Stimulated activated CD4-positive, alpha-beta T cell treated with anti-CD3 and anti-CD28 coated beads, Interleukin-12 subunit alpha, Interleukin-12 subunit beta, amount 100 ng/mL, for 4 hours (primary cell): ENCODE measurements around the gene RTP1.
"Not testable (repeated sequence)": the region's sequence is repeated elsewhere in the genome, so short reads cannot be mapped to it uniquely, and the experiment has no call there.

Experiments used
- DNase-seq: peaks from one replicate; pipeline ENCODE4 v3.0.0-alpha.2; 2020

The RTP1 gene

DNA sequence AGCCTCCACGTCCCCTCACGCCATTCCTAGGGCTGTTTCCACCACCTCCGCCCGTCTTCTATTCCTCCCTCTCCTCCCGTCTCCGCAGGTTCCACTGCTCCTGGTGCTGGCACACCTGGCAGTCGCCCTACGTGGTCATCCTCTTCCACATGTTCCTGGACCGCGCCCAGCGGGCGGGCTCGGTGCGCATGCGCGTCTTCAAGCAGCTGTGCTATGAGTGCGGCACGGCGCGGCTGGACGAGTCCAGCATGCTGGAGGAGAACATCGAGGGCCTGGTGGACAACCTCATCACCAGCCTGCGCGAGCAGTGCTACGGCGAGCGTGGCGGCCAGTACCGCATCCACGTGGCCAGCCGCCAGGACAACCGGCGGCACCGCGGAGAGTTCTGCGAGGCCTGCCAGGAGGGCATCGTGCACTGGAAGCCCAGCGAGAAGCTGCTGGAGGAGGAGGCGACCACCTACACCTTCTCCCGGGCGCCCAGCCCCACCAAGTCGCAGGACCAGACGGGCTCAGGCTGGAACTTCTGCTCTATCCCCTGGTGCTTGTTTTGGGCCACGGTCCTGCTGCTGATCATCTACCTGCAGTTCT, 2.3 kb downstream of the RTP1 start:
- DNase-seq = not testable (repeated sequence)

DNA sequence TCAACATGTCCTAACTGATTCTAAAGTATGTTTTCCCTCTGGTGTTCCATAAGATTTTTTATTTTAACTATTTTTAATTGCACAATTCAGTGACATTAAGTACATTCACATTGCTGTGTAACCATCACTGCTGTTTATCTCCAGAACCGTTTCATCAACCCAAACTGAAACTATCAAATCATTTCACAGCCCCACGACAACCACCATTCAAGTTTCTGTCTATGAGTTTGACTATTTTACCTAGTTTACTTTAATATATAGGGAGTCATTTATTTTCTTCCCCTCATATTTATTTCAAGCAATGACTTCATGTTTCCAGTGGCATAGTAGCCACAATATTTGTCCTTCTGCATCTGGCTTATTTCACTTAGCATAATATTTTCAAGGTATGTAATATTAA, 8.4 kb downstream of the RTP1 start:
- DNase-seq = no peak

DNA sequence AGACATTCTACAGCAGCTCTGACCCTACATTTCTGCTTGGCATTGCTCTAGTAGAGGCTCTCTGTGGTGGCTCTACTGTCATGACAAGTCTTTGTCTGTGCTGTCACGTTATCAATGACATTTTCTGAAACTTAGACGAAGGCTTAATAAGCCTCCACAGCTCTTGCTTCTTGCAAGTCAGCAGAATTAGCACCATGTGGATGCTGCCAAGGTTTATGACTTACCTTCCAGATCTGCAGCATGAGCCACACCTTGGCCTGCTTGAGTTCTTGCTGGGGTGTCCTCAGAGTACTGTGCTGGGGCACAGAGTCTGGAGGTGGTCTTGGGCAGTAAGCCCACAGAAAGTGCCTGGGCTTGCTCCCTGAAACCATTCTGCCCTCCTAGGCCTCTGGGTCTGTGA, 9.8 kb downstream of the RTP1 start:
- DNase-seq = no peak

DNA sequence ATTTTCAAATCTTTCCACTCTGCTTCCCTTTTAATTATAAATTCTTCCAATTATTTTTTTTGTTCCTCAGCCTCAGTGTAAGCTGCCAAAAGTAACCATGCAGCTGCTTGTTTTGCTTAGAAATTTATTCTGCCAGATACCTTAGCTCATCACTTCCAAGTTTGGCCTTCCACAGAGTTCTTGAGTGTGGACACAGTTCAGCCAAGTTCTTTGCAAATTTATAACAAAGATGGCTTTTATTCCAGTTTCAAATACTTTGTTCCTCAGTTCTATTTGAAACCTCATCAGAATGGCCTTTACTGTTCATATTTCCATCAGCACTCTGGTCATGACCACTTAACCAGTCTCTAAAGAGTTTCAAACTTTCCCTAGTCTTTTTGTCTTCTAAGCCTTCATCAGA, 10.3 kb downstream of the RTP1 start:
- DNase-seq = no peak

DNA sequence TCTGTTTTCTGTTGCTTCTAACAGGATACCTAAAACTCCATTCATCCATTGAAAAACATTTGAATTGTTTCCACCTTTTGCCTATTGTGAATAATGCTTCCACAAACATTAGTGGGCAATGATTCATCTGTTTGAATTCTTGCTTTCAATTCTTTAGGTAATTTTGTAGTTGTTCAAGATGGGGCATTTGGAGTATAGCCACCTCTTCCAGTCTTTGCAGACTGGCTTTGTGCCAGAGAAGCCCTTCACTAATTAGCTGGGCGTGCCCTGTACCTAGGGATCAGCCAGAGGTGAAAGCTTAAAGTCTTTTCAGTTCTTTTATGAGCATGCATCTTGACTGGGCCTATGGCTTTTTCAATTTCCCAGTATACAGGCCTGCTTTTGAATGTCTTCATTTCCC, 10.9 kb downstream of the RTP1 start:
- DNase-seq = no peak

DNA sequence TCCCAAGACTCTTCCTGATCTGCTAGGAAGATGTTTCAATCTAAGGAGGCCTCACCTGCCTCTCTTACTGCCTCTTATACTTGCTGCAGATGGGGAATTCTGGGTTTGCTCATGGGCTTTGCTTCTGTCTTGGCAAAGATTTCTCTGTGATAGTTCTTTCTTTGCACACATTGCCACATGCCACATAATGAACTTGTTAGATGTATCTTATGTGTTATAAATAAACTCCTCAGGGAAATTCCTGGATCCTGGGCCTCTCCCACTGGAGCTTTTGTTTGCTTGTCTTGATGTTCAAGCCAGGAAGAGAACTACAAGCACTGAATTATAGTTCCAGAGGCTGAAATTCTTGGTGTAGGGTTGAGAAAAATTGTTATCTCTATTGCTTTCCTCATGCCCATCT, 12.2 kb downstream of the RTP1 start:
- DNase-seq = no peak

DNA sequence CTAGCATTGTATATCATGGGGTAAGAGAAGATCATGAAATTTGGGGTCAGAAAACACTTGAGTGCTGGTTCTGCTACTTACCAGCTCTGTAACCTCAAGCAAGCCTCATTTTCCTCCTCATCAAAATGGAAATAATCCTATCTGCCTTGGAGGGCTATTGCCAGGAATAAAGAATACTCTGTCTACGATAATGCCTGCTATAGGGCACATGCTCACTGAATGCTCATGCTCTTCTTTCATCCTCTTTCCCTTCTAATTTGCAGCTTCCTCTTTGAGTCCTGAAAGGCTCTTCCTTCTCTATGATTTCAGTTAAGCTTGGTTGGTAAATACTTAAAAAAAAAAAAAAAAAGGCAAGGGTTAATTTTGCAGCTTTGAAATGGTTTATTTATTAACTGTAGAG, 12.8 kb downstream of the RTP1 start:
- no peak for DNase-seq

DNA sequence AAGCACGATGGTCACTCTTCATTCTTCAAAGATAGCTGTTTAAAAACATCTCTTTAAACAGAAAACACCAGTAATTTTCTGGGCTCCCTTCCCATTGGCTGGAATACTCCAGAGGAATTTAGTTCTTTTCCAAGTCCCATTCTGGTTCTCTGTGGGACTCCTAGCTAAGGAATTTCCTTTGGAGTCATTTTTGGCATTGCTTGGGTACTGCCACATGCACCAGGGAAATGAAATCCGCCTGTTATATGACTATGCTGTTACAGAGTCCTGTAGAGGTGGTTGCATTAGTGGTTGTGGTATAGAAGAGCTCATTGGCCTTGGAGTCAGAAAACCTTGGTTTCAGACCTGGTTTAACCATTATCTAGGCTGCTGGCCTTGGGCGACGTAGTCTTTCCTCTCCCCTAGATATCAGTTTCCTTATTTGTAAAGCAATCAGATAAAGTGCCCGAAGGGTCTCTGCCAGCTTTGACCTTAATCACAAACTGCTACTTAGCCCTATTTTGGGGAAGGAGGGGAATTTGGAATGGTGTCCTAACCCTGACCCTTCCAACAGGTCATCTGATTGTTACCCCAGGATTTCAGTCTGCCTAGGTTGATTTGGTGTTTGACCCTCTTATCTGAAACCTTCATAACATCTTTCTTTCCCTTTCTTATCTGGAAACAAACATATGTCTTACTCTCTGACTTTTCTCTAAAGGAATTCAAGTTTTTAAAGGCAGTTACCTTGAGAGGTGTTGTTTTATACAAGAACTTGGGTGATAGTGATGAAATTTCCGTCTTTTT, 13.4 kb downstream of the RTP1 start:
- no peak for DNase-seq

DNA sequence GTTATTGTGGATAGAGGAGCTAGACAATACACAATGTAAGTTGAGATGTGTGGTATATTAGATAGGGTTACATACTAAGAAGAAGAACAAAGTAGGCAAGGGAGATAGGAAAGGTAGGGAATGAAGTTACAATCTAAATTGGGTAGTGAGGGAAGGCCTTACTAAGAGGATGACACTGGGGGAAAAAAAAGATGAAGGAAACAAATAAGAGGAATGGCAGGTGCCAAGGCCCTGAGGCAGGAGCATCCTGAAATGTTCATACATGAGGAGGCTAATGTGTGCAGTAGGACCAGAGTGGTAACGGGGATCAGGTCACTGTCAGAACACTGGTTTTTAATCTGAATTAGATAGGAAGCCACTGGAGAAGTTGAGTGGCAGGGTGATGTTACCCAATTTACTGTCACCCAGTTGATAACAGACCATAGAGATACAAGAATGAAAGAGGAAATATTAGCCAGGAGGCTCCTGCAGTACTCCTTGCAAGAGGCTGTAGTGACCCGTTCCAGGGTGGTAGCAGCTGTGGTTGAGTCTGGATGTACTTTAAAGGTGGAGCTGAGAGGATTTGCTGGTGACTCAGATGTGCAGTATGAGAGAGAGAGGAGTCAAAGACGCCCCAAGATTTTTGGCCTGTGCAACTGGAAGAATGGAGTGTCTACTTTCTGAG, 14.4 kb downstream of the RTP1 start:
- no peak for DNase-seq

DNA sequence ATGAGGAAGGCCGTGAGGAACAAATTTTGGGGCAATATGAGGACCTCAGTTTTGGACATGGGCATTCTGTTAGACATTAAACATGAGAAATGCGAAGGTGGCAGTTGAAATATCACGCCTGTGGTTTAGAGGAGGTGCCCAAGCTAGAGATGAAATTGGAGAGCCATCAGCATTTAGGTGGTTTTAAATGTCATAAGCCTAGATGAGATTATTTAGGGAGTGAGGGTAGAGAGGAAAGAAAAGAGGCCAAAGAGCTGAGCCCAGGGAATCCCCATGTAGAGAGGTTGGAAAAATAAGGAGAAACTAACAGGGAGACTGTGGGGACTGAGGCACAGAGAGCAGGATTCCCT, 14.9 kb downstream of the RTP1 start:
- DNase-seq = no peak

DNA sequence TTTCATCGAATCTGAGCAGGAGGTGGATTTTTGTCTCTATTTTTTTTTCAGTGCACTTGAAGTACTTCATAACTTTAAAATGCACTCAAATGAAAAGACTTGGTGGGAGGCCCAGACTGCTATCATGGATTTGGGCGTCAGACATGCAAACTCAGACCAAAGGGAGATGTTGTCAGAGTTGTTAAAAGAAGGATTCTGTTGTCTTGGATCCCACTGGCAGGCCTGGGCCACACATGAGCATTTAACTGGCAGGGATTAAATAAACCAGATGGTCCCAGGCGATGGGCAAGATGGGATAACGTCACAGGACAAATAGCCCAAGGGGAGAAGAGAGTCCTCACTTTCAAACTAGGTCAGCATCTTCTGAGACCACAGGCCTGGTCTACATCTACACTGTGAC, 15.4 kb downstream of the RTP1 start:
- no peak for DNase-seq

DNA sequence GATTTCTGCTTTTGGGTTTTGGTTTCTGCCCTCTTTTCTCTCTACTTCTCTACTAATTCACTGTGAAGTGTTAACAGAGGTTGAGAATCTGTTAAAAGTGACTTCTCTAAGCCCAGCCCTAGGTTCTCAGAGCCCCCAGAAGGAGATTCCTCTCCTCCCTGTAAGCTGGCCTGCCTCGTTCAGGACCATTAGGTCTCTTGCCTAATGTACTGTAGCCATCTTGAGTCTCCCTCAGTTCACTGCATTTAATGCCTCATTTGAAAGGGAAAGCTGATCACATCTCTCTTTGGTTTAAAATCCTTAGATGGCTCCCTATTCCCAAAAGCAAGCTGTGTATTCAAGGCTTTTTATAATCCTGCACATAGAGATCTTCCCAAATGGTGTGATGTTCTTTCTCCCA, 16.3 kb downstream of the RTP1 start:
- no peak for DNase-seq

DNA sequence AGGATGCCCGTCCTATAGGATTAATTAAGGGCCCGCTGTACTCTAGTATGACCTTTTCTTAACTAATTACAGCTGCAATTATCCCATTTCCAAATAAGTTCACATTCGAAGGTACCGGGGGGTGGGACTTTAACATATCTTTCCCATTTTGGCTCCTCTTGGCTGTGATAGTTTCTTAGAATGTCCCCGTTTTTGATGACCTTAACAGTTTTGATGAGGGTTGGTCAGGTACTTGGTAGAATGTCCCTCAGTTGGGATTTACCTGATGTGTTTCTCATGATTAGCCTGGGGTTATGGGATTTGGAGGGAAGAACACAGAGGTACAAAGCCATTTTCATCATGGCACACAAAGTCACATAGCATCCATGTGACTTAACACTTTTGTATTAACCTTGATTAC, 18.2 kb downstream of the RTP1 start:
- no peak for DNase-seq

DNA sequence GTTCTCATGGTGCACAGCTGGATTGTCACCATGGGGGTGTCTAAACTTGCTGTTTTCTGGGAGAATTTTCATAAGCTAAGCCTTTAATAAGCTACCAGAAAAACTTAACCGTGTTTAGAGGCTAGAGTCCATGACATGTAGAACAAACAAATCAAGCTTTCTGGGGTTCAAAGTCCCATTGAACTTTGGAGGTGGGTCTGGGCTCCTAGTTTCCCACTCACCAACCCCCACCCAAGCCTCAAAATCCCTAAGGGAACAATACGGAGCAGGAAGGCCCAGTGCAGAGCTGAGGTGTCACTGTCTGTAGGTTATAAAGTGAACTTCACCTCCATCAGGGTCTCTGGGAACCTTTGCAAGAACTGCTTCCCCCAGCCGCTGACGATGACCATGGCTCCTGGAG, 25.5 kb downstream of the RTP1 start:
- no peak for DNase-seq

DNA sequence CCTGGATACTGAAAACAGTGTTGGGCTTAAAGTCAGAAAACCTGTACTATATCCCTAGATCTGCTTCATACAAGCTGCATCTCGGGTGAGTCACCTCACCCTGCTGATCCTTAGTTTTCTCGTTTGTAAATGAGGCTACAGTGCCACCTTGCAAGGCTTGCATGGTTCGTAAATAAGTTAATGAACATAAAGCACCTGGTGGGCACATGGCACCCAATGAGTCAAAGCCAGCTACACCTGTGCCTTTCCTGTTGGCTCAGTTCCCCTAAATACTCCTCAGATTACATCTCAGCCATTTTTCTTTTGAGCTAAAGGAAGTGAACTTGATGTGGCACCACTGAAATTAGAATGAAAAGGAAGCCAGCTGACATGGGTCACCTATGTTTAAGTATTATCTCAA, 26.5 kb downstream of the RTP1 start:
- no peak for DNase-seq

DNA sequence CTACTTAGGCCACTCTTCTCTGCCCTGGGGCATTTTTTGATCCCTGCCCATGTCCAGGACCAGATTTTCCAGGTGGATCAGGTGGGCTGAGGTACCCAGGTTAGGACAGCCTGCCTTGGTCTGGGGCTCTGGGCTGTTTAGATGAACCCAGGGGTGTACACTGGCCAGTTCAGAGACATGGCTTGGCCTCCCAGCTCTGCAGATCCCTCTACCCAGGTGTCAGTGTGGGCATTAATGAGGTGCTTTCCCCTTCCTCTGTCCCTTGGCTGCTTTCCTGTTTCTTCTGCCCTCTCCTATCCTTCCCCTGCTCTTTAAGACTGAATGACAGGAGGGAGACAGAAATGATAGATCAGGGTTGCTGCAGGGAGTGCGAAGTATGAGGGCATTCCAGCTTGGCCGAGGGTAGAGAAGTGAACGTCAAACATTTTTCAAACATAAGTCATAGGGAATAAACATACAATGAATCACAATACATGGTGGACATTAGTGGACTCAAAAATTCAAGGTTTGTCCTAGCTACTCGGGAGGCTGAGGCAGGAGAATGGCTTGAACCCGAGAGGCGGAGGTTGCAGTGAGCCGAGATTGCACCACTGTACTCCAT, 30.5 kb downstream of the RTP1 start:
- no peak for DNase-seq

DNA sequence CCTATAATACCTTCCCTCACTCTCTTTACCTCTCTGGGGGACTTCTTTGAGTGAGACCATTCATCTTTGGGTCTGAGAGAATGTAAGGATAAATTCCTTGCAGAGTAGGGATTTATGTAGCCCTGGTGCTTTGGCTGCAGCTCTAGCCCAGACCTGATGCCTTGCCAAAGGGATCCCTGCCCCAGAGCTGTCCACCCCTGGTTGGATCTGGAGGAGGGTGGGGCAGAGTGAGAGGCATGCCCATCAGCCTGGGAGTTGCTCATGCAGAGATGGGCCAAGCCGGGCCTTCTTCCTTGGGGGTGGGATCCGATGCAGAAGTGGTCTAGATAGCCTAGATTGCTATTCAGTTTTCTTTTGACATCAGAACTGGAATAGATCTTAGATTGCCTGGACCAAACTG, 31.5 kb downstream of the RTP1 start:
- no peak for DNase-seq

DNA sequence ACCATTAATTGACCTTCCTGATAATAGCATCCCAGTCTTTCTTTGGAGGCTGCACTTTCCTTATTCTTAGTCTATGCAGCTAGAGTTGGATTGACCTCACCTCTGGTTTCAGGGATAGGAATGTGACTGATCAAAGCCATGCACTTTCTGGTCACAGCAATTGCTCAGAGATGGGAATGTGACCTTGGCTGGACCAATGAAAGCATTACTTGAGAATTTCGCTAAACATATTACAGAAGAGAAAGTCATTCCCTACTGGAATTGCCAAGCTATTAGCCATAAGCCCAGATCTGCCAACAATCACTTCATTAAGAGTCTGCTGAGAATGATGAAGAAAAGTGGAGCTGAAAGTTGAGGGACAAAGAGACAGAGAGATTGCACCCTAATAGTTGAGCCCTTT, 32.7 kb downstream of the RTP1 start:
- no peak for DNase-seq

DNA sequence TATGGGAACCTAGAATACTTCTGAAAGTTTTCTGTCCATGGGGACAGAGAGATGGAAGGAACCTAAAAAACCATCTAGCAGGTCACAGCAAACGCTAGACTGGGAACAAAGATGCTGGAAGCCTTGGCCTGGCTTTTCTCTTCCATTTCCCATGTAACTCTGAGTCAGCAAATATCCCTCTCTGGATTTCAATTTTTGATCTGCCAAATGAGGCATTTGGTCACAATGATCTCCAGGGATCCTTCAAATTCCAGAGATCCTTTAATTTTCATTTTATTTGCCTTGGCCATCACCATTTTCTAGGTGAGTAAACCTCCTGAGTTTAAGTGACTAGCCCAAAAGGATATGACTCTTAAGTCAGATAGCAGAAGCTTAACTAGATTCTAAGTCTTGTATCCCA, 39.7 kb downstream of the RTP1 start:
- no peak for DNase-seq

DNA sequence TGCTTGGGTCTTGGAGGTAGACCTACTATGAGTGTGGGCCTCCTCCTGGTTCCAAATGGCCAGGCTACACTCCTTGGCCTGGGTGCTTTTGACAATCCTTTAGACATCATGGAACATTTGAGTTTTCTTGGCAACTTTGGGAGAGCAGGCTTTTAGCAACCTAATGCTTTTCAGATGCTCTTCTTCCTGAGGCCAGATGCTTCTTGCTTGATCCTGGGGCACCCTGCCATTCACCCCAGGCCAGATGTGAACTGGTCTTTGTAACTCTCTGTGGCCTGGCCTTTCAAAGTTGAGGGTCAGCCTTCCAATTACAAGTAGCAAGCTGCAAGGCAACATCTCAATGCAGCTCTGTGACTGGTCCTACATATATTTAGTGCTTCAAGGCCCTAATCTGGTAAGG, 40.5 kb downstream of the RTP1 start:
- DNase-seq = no peak

DNA sequence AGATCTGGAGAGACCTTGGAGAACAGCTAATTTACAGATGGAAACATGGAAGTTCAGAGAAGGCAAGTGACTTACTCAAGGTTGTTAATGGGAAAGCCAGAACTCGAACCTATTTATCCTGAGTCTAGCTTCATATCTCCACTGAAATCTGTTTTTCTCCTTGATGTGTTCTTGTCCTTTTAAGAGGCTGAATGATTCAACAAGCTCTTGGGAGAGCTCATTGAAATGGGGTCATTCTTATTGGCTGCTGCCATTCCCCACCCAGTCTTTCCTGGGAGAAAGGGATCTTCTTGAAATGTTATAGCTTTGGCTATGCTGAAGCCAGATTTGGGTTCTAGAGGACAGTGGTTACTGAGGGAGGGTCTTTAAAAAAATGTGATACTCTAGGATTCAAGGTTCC, 41.0 kb downstream of the RTP1 start:
- no peak for DNase-seq

DNA sequence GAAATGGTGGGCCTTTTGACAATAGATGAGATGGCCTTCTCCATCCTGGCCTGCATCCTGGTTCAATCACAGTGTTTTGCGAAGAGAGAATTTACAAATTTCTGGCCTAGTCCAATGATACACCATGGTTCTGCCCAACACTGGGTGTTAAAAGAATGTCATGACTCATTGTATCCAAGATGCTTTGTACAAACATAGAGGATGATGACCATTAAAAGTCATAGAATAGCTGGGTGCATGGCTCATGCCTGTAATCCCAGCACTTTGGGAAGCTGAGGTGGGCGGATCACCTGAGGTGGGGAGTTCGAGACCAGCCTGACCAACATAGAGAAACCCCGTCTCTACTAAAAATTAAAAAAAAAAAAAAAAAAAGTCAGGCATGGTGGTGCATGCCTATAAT, 41.5 kb downstream of the RTP1 start:
- not testable (repeated sequence) for DNase-seq

DNA sequence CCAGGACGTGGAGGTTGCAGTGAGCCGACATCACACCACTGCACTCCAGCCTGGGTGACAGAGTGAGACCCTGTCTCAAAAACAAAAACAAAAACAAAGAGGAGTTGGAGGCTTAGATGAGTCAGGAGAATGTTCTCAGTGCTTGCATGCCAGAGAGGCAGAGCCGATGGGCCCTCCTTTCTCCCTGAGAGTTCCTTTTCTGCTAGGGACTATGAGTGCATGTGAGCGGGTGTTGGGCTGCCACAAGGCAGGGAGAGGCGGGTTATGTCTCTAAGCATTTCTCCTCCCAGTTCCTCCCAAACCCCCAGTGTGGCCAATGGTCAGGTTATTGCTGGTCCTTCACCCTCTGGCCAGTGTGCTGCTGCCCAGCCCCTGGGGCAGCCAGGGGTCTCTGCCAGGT, 45.1 kb downstream of the RTP1 start:
- DNase-seq = no peak

DNA sequence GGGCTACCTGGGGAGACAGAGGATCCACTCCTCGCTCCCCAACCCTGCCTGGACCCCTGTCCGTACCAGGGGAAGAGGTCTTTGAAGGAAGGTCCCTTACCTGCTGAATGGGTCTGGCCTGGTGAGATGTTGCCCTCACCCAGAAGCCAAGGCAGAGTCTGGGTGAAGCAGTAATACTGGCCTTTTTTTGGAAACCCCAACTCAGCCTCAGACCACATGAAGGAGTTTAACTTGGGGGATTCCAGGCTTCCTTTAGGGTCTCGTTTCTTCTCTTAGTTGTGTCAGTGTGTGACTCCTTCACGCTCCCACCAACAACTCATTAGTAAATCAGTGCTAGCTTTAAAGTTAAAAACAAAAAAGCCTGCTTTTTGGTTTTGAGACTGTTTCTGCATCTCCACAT, 45.6 kb downstream of the RTP1 start:
- no peak for DNase-seq
